ENCODE measurements around the gene KIF6. TPM values are rescaled to one million over a fixed set of nuclear protein-coding genes. Genes with fewer than 3 reads are reported as not detected.

Gene KIF6
- total and polyA plus RNA-seq, 2 of the 8 experiments (the other 6 are each of a cell fraction or from before 2014, with no cell fraction given) = 0.53 to 0.65 TPM

DNA sequence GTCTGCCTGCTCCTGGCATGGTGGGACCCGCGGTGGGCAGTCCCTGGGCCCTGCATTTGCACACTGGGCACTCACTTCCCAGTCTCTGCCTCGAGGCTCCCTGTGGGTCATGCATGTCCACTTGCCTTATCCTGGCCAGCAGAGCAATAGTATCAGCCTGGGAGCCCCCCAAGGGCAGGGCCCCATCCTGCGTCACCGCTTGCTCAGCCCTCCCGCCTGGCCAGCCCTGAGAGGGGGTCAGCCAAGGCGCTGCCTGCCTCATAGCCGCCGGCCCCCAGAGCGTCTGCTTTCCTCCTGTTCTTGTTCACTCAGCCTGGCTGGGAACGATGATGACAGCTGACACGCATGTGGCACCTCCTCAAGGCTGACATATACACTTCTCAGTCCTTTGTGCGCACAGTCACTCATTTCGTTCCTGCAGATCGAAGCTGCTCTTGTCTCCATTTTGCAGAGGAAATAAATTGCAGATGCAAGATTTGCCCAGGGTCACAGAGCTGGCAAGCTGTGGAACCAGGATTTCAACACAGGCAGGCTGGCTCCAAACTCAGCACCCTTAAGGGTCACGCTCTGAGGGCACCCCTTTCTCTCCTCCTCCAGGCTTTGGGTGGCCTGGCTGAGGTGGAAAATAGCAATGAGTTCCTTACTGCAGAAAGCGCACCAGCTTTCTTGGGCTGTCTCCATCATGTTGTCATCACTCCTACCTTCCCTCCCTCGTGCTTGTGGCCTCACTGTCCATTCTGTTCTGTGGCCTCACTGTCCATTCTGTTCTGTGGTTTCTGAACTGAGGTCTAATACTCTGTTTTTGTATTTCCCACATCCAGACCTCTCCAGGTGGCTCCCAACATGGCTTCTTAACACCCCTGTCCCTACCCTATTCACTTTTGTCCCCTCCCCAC is 428.2 kb downstream of the KIF6 start (continued):
- no peak for TF ChIP-seq SIN3A (conservative IDR thresholded peaks at IDR 0.05 in 1 of 2, IDR thresholded peaks at IDR 0.05 in 1 of 2; ENCODE audit: low read depth in 1 of 2, low read length in 2 of 2)

All from H1 (cell line).